ENCODE data around the gene BCR.

Gene BCR

DNA sequence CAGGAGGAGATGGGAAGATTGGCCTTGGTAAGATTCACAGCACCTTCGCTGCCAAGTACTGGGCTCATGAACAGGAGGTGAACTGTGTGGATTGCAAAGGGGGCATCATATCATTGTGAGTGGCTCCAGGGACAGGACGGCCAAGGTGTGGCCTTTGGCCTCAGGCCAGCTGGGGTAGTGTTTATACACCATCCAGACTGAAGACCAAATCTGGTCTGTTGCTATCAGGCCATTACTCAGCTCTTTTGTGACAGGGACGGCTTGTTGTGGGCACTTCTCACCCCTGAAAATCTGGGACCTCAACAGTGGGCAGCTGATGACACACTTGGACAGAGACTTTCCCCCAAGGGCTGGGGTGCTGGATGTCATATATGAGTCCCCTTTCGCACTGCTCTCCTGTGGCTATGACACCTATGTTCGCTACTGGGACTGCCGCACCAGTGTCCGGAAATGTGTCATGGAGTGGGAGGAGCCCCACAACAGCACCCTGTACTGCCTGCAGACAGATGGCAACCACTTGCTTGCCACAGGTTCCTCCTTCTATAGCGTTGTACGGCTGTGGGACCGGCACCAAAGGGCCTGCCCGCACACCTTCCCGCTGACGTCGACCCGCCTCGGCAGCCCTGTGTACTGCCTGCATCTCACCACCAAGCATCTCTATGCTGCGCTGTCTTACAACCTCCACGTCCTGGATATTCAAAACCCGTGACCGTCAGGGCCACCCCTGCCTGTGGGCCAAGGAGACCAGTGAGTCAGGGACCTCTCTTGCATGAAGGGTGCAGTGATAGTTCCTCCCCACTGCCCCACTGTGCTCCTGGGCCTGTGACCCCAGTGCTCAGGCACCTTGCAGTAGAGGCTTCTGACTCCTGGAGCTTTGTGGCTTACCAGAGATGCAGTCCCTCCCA lies 83.6 kb downstream of the BCR start:
- no peak for DNase-seq

DNA sequence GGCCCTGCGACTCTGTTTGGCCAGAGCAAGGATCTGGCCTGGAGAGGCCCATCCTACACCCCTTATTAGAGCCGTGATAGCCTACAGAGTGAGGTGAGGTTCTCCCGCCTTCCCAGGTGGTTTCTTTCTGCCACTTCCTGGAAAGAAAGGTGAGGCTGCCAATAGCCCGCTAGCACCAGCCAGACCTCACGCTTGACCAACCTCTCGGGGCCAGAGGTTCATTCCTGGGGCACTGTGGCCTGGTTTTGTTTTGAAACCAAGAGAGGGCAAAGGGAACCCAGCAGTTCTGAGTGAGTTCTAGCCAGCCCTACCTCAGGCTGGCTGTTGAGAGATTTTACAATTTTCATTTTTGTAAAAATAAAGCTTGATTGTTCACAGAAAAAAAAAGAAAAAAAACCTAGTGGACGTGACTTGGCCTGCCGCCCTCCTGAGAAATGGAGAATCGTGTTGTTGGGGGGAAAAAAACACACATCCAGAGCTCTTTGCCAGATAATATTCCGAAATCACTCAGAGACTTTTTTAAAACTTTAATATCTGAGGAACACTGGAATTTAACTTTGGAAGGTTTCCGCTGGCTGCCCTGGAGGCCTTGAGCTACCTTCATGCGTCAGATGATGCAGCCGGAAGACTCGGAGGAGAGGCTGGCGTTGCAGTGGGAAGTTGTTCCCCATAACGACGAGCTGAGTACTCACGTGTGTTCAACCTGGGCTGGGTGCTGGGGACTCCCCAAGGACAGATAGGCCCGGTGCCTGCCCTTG lies 84.5 kb downstream of the BCR start:
- DNase-seq, result no peak

DNA sequence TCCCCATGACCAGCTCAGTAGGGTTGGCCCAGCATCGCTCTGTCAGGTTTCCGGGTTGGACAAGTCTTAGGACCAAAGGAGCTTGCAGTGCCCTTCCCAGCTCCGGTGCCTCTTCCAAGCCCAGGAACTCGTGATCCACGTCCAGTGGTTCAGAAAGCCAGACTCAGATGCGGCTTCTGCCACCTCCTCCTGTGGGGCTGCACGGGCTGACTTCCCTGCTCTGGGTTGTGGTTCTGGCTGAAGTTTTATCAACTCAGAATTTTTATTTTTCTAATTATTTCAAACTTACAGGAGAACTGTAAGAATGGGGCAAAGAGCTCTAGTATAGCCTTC lies 85.0 kb downstream of the BCR start:
- DNase-seq, result no peak

DNA sequence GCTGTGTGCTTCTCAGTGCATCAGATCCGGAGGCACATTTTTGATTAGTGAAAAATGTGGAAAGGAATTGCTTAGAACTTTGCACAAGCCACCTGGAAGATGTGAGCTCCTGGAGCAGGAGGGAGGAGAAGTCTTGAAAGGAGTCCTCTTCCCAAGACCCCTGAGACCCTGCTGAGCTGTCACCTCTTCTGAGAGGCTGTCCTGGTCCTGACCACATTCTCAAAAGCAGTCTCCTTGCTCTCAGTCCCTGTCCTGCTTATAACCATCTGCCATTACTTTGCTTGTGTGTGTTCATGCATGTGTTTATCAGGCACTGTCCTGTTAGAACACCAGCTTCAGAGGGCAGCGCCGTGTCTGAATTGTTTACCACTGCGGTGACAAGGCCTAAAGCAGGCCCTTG lies 86.5 kb downstream of the BCR start:
- no peak for DNase-seq

DNA sequence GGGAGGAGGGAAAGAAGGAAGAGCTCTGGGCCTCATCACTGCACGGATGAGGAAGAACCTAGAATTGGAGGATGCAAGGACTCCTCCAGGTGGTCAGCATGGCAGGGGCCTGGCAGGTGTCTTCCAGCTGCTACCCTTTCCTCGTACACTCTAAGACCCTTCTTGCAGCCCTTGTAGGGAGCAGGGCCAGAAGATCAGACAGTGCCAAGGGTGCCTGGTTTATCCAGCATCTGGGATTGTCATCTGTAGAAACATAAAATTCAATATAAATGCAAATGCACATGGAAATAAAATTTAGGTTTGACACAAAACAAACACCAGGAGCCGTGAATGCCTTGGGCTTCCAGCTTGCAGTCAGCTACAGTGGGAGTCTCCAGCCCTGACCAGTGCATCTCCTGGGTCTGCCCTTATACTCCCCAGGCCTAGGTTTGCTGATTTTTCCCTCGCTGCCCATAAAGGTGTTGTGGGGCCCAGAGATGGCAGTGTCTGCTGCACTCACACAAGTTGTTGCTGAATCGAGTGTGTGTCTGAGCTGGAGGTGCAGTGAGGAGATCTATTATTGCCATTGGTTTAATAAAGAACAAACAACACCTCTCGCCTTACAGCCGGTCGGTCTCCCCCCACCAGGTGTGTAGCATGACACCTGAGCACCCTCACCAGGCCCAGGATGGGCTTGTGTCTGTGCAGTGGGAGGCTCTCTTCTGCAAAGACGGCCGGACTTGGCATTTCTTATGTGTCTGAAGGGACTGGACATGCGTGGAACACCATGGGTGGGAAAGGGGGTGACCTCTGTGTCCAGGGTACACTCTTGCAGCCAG lies 87.1 kb downstream of the BCR start:
- DNase-seq, result no peak

DNA sequence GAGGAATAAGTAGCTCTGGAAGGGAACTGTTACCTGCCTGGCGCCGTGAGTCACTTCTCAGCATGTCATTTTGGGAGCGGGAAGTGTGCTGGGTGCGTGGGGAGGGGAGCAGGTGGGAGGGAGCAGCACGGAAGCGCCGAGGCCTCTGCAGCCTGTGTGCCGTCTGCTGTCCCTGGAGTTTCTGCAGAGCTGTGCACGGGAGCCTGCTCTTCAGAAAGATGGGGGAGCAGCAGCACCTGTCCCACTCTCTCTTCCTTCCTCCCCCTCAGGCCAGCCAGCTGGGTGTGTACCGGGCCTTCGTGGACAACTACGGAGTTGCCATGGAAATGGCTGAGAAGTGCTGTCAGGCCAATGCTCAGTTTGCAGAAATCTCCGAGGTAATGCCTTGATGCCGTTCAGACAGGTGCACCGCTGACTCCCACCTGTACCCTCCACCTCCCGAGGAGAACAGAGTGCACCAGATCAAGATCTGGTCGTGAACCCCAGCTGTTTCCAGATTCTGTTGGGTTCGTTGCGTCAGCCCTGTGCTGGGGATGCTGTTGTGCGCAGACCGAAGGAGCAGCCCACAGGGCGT lies 87.9 kb downstream of the BCR start:
- DNase-seq, result no peak

DNA sequence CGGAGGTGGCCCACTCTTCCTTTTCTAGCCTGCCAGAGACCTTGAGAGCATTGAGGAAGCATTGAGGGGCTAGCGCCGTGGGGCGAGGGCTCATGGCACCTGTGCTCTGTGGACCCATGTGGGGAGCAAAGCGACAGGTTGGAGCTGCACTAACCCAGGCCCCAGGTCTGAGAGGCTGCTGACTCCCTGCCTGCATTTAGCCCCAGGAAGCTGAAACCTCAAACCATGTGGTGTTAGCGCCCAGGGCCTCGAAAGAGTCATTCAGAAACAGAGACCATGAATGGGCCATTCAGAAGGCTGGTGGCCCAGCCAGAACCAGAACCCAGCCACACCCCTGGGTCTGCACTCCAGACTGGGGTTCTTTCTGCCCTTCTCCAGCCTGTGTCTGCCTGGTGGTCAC lies 88.6 kb downstream of the BCR start:
- DNase-seq, result no peak

DNA sequence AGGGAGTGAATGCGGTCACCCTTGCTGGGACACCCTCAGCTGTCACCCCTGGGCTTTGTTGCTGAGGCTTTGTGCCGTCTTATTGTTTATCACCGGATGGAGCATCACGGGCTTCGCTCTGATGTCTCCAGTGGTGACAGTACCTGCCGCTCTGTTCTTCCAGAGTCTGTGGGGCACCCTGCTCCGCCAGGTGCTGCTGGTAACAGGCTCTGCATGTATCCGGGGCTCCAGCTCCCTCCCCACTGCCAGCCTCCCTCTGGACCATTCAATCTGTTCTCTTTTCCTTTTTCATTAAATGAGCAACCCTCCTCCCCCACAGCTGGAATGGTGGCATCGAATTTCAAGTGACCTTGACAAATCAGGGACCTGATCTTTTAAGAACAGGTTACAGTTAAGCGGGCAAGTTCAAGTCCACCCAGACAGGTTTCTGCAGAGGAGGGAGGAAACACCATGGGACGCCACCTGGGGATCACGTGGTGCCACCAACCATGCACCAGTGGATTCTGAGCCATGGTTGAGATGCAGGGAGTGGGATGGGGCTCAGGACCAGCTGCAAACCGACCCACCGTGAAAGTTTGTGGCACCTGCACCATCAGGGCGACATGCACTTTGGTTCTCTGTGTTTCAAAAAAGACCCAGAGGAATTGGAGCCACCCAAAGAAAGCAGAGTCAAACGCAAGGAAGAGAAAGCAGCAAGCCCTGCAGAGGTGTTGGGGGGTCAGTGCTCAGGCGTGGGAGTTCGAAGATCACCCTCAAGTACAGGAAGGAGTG lies 89.3 kb downstream of the BCR start:
- DNase-seq, result no peak

DNA sequence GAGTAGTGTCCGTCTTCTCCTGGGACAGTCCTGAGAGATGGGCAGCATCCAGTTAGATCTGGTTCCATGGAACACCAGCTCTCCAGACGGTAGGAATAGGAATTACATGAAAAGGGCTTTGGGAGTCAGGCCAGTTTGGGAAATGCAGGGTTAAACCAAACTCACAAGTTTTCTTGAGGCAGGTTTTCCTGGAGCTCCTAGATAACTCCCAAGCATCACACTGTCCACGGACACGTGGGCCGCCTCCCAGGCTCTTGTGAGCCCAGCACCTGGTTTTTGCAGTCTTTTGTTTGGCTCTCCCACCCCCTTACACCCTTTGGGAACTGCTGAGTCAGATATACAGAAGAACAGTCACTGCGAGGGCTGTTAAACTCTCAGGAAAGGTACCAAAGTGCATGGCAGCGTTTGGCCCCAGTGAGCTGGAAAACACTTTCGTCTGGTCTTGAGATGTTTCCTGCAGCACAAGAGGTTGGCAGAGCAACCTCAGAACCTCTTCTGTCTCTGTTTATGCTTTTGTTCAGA lies 90.0 kb downstream of the BCR start:
- DNase-seq, result no peak

DNA sequence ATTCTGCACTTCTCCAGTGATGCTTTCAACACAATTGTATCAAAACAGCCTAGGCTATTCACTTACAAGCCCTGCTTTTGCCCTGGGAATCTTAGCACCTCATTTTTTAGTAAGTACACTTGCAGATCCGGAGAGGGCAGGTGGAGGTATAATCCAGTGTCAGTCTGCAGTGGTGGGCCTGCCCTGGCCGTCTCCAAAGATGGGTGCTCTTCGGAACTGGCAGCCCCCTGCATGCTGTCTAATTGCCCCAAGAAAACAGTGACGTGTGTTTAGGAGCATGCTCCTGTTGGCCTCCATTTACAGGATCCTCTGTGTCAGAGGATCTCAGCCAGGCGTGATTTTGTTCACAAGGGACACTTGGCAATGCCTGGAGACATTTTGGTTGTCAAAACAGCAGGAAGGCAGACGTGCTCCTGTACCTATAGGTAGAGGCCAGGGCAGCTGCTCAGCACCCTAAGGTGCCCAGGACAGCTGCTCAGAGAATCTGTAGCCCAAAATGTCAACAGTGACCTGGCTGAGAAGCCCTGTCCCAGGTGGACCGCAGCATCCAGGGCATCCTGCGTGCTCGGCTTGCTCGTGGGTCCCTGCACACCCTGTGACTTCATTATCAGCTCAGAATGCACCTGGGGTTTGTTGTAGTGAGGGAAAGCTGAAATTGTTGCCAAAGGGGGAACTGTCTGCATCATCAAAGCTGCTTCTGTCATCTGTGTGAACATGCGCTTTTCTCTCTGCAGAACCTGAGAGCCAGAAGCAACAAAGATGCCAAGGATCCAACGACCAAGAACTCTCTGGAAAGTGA lies 90.7 kb downstream of the BCR start:
- no peak for DNase-seq

DNA sequence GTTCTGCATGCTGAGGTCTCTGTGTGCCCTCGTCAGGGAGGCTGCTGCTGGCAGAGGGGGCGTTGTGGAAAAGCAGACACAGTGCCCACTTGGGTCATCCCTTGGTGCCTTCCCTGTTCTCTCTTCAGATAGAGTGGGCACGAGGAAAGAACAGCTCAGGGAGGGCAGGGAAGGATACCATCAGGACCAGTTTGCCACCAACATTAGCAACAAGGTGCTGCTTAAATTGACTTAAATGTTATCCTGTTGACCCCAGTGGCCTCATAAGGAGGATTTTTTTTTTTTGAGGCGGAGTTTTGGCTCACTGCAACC lies 91.2 kb downstream of the BCR start:
- no peak for DNase-seq

DNA sequence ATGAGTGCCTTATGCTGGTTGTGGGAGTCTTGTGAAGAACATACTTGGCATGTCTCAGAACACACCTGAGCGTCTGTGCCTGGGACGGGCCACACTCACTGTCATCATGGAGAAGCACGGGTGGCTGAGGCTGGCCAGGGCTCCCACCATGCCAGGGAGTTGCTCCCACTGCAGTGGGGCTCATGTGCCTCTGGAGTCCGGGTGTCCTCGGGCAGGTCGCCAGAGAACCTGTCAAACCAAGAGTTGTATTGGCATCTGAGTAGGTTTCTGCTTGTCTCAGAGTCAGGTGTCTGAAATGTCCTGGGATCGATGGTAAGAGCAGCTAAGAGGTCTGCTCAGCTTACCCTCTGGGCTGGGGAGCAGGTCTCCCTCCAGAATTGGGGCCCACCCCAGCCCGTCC lies 92.1 kb downstream of the BCR start:
- no peak for DNase-seq

DNA sequence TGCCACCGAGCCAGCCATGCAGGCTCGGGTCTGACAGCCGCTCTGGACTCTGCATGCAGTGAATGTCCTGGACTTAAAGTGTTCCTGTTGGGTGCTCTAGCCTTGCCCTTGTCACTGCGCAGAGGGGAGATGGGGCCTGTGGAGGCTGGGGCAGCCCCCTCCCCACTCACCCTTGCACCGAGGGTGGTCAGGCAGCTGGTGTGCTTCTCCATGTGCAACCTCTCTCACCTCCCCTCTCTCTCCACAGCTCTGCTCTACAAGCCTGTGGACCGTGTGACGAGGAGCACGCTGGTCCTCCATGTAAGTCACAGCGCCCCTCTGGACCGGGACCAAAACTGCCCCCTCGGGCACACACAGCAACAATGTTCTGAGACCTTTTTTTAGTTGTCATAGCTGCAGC lies 92.5 kb downstream of the BCR start:
- no peak for DNase-seq

DNA sequence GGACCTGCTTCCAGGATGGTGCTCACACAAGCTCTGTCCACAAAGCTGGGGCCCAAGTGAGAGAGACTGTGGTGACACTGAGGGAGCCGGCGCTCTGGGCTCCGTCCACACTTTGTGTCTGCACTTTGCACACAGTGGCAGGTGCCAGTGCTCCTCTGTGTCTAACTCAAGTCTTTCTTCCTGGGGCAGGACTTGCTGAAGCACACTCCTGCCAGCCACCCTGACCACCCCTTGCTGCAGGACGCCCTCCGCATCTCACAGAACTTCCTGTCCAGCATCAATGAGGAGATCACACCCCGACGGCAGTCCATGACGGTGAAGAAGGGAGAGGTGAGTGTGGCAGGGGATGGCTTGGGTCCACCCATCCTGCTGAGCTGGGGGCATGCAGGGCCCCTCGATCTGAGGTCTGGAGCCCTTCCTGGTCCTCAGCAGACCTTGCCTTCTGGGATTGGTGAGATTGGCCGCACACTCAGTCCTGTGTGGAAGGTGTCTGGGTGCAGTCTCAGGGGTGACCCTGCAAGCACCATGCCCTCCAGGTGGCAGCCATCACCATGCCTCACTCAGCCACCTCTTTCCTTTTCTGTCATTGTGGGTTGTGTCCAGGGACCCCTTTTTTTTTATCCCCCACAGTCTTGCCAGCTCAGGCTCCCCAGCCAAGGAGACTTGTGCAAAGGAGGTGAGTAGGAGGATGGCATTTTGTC lies 93.3 kb downstream of the BCR start:
- no peak for DNase-seq

DNA sequence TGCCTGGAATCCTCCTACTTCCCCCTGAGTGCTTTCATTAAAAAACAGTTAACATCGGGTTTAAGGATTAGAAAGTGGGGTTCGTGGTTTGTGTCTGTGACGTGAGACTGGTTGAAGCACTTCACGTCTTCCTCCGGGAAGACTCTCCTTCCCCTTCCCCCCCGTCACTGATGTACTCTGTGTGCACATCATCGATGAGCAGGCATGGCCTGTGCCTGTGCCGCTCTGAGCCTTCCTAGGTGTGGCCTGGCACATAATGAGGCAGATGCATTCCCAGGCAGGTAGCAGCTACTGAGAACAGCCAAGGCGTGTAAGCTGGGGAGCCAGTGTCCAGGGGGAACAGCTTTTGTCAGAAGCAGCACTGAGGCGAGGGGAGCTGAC lies 93.8 kb downstream of the BCR start:
- DNase-seq, result peak; percentile 18

DNA sequence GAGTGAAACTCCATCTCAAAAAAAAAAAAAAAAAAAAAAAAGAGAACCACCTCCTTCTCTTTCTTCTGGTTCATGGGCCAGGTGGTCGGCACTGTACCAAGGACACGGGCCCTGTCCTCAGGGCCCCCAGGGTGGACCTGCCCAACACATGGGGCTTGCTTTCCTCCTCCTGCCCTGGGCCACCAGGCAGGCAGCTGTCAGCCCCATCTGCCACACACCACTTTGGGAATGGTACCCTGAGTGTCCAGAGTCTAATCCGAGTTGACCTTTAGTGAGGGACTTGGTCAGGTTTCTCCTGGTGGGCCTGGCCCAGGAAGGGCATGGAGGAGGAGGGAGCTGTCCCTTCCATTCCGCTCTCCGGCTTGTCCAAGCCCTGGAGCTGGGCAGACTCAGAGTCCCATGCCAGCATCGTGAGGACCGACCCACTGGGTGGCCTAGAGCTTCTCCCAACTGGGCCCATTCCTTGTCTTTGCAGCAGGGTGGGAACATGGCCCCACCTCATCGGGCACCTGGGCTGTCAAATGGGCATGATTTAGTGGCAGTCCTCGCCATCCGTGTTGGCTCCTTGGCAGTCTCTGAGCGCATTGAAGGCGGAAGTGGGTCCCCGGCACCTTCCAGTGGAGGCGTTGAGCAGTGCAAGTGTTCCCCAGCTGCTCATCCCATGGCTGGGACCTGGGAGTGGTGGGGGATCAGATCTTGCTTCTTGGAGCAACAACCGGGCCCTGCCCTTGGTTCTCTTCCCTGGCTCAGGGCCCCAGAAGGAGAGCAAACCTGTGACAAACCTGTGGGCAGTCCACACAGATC lies 94.8 kb downstream of the BCR start:
- no peak for DNase-seq

DNA sequence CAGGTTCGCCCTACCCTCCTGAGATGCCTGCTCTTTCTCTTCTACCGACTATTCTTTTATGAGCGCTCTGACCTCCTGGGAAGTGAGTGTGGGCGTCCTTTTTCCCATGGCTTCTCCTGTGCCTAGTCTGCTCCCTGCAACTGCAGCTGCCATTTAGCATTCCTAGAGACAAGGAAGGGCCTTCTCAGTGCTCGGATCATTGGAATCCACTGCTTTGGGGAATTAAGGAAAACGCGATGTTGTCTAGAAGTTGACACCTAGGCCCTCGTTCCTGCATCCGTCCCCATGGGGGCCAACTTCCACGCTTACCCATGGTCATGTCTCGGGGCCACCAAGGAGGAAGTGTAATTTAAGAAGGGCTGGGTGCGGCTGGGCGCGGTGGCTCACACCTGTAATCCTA lies 95.4 kb downstream of the BCR start:
- no peak for DNase-seq

DNA sequence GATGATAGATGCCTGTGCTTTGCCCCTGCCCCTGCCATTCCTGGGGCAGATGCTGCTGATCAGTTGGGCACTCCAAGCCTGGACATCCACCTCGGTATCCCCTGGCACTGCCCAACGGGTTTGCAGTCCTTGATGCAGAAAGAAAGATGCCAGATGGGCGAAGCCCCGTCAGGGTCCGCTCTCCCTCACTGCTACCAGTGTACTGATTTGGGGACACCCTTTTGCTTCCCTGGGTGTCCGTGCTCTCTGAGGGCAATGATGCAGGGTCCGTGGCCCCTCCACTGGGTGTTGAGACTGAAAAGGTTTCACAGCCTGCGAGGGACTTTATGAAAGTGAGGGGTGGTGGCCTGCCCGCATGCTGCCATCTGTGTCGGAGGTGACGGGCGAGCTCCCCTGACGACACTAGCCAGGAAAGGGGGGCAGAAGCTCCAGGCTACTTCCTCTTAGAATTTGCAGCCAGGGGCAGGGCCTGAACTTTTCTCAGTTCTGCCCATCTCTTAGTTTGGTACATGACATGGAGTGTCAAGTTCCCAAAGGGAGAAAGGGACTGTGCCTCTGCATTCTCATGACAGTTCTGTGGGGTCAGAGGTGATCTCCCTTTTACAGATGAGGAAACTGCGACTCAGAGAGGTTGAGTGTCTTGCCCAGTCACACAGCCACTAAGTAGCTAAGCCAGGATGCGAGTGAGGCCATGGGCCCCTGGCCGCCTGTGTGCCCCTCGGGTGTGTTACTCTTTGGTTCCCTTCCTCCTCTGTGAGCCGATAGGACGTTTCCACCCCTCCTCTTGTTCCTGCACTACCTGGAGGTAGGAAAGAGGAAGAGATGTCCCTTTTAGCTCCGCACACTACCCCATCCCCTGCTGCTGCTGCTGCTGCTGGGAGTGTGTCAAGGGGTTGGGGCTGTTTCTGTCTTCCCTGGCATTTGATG lies 96.6 kb downstream of the BCR start:
- peak; percentile 30 for DNase-seq
